Esophagus muscularis mucosa (tissue), 4 donors: ENCODE data around the gene PDIA2.

Experiments
- EP300 ChIP-seq: sonication (generic); formaldehyde crosslinking; IDR thresholded peaks from one replicate; pipeline ENCODE4 v1.6.1; 2017; ENCODE audit warnings: antibody characterized with exemption
- POLR2A ChIP-seq: fragments of 450-650 bp; IDR thresholded peaks from one replicate; pipeline ENCODE4 v1.6.1; 2017; ENCODE audit warnings: antibody characterized with exemption, moderate library complexity, mild to moderate bottlenecking, low read depth
- POLR2AphosphoS5 ChIP-seq, 2 donors: sonication (generic); formaldehyde crosslinking; IDR thresholded peaks; one replicate each; pipeline ENCODE4 v1.6.1; 2017; ENCODE audit warnings: antibody characterized with exemption in 2 of 2
- TF ChIP-seq, protein P1 (sequence below), 3 experiments: fragments of 200-600 bp in 2 of 3; fragments of 450-650 bp in 1 of 3; sonication (generic) in 2 of 3; IDR thresholded peaks; one replicate each; pipeline ENCODE4 v1.5.1; 2017 to 2019; ENCODE audit warnings: antibody characterized with exemption in 3 of 3, mild to moderate bottlenecking in 2 of 3, moderate library complexity in 1 of 3

DNA sequence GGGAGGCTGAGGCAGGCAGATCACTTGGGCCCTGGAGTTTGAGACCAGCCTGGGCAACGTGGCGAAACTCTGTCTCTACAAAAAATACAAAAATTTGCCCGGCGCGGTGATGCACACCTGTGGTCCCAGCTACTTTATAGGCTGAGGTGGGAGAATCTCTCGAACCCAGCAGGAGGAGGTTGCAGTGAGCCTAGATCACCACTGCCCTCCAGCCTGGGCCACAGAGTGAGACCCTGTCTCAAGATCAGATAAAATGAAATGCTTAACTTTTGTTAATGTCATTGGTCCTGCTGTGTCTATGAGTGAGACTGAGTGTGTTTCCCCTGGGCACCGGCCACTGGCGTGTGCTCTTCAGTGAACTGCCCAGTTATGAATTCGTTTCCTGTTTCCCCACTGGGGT, 37.9 kb upstream of the PDIA2 start:
- TF ChIP-seq, protein P1, sequence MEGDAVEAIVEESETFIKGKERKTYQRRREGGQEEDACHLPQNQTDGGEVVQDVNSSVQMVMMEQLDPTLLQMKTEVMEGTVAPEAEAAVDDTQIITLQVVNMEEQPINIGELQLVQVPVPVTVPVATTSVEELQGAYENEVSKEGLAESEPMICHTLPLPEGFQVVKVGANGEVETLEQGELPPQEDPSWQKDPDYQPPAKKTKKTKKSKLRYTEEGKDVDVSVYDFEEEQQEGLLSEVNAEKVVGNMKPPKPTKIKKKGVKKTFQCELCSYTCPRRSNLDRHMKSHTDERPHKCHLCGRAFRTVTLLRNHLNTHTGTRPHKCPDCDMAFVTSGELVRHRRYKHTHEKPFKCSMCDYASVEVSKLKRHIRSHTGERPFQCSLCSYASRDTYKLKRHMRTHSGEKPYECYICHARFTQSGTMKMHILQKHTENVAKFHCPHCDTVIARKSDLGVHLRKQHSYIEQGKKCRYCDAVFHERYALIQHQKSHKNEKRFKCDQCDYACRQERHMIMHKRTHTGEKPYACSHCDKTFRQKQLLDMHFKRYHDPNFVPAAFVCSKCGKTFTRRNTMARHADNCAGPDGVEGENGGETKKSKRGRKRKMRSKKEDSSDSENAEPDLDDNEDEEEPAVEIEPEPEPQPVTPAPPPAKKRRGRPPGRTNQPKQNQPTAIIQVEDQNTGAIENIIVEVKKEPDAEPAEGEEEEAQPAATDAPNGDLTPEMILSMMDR (IDR thresholded peaks at IDR 0.05): no peak
- TF ChIP-seq POLR2A: no peak
- no peak for TF ChIP-seq POLR2AphosphoS5 (IDR thresholded peaks at IDR 0.05)
- TF ChIP-seq EP300: no peak
